ENCODE data around the gene MYL12B.

MYL12B gene

DNA sequence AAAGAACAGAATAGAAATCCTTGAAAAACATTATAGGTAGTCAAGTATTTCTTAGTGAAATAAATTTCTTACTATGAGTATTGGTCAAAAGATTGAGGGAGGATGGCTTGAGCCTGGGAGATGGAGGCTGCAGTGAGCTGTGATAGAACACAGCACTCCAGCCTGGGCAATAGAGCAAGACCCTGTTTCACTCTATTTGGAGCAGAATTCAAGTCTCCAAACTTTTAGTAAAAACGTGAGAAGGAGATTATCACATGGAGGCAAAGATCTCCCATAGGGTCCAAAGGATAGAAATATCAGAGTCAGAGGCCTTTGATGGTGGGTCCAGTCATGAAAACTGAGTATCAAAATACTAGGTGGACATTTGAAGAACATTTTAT lies 16.8 kb upstream of the MYL12B start:
- TF ChIP-seq, protein P1, sequence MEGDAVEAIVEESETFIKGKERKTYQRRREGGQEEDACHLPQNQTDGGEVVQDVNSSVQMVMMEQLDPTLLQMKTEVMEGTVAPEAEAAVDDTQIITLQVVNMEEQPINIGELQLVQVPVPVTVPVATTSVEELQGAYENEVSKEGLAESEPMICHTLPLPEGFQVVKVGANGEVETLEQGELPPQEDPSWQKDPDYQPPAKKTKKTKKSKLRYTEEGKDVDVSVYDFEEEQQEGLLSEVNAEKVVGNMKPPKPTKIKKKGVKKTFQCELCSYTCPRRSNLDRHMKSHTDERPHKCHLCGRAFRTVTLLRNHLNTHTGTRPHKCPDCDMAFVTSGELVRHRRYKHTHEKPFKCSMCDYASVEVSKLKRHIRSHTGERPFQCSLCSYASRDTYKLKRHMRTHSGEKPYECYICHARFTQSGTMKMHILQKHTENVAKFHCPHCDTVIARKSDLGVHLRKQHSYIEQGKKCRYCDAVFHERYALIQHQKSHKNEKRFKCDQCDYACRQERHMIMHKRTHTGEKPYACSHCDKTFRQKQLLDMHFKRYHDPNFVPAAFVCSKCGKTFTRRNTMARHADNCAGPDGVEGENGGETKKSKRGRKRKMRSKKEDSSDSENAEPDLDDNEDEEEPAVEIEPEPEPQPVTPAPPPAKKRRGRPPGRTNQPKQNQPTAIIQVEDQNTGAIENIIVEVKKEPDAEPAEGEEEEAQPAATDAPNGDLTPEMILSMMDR (IDR thresholded peaks at IDR 0.05; ENCODE audit: unreplicated experiment in 3 of 3), result no peak
- Mint-ChIP-seq H3K27ac (peak overlapping the region in 2 of 3 experiments; percentile 60 to 100), H3K4me1 (peaks cover 15% of the 10 kb centered on the region), H3K36me3 (ENCODE audit: low read depth) (peaks cover 12% of the 10 kb centered on the region), H3K4me3 (peak overlapping the region; percentile 28 to 89 (median 59)), H3K27me3 (ENCODE audit: low read depth) (no peaks in the 10 kb centered on the region), H3K9me3 (peaks cover 11% of the 10 kb centered on the region)

DNA sequence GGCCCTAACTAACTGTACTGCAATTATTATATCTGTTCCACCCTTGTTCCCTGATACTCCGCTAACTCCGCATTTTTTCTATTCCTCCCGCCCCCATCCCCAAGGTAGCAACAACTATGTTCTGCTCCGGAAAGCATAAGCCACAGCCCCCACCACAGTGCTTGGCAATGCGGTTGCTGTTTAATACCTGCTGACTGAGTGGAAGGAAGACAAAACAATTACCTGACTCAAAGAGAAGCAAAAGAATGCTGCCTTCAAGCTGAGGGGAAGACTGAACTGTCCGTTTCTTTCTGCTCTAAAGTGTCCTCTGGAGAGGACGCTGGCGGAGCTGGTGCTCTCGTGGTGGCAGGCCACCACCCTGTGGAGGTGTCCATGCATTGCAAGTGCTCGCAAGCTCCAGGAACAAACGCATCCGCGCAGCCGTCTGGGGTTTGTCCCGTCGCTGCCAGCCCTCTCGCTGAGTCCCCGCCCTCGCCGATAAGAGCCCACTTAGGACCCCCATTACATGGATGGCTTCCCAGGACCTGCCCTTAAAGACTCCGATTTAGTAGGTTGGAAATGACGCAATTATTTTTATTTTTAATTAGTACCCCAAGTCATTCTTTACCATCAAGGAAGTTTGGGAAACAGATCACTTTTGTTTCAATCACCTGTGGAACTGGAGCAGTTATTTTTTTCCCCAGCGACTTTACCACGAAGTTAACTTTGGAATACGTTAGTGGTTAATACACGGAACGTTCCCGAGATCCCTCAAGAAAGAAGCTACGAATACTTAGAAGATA lies 15.9 kb upstream of the MYL12B start:
- Mint-ChIP-seq H3K36me3 (ENCODE audit: low read depth) (peaks cover 11% of the 10 kb centered on the region), H3K9me3 (peaks cover 2% of the 10 kb centered on the region), H3K4me1 (peaks cover 22% of the 10 kb centered on the region), H3K27me3 (ENCODE audit: low read depth) (no peaks in the 10 kb centered on the region), H3K4me3 (peak overlapping the region; percentile 84 to 93 (median 89)), H3K27ac (peak overlapping the region; percentile 100)
- TF ChIP-seq, protein P1 (IDR thresholded peaks at IDR 0.05; ENCODE audit: unreplicated experiment in 3 of 3), result peak; percentile 86 to 97 (median 93)

GRCh38 chr18:3246635-3247239 lies 15.2 kb upstream of the MYL12B start:
- no peaks in the 10 kb centered on the region for H3K27me3 Mint-ChIP-seq (ENCODE audit: low read depth)
- H3K4me3 Mint-ChIP-seq, result peak overlapping the region; percentile 84 to 93 (median 89)
- peak overlapping the region; percentile 100 for H3K27ac Mint-ChIP-seq
- TF ChIP-seq, protein P1 (IDR thresholded peaks at IDR 0.05; ENCODE audit: unreplicated experiment in 3 of 3), result no peak
- peaks cover 2% of the 10 kb centered on the region for H3K9me3 Mint-ChIP-seq
- H3K36me3 Mint-ChIP-seq (ENCODE audit: low read depth), result peaks cover 12% of the 10 kb centered on the region
- peaks cover 24% of the 10 kb centered on the region for H3K4me1 Mint-ChIP-seq

DNA sequence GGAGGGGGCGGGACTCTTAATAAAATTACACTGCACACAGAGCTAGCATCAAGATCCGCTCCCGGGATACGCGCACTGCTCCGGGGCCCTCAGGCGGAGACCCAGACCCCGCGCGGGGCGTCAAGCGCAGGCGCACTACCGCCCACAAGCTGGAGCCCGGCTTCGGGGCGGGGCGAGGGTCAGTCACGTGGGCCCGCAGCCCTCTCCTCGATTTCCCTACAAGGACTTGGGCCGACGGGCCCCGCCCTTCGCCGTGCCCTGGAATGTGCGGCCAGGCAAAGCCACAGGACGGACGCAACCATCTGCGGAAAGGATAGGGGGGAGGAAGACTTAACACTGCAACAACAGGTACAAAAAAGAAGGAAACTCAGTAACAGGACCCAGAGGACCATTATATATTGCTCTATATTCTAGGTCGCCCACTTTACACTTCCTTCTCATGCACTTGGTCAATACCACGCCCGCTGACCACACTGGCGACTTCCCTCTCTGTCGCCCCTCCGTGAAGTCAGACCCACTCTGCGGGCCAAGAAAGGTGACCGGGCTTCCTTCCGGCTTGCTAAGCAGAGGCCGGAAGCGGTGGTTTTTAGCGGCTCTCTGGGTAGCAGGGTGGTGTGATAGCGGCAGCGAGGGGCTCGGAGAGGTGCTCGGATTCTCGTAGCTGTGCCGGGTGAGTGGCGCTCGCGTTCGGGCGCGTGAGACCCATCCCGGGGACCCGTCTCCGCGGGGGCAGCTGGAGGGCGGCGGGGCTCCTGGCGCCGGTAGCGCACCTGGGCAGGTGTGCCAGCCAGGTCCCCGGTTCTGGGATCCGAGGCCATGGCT lies 14.5 kb upstream of the MYL12B start, which contains the start of gene MYL12A:
MYL12A (plus strand) TSS at position 562 of the 822 bp plus-strand sequence. CDS start 5,447 bp downstream, outside the sequence.
- peaks cover 28% of the 10 kb centered on the region for H3K4me1 Mint-ChIP-seq
- peak within 1 kb of the TSS; percentile 84 to 93 (median 89) for H3K4me3 Mint-ChIP-seq
- peaks cover 15% of the 10 kb centered on the region for H3K36me3 Mint-ChIP-seq (ENCODE audit: low read depth)
- peak within 1 kb of the TSS; percentile 100 for H3K27ac Mint-ChIP-seq
- no peaks in the 10 kb centered on the region for H3K27me3 Mint-ChIP-seq (ENCODE audit: low read depth)
- no peaks in the 10 kb centered on the region for H3K9me3 Mint-ChIP-seq
- TF ChIP-seq, protein P1 (IDR thresholded peaks at IDR 0.05; ENCODE audit: unreplicated experiment in 3 of 3), result no peak

- Mint-ChIP-seq H3K4me1 (peaks cover 33% of the 10 kb centered on the region), H3K9me3 (no peaks in the 10 kb centered on the region), H3K4me3 (peak overlapping the region; percentile 84 to 93 (median 89)), H3K27ac (peak overlapping the region; percentile 100), H3K27me3 (ENCODE audit: low read depth) (no peaks in the 10 kb centered on the region), H3K36me3 (ENCODE audit: low read depth) (peaks cover 19% of the 10 kb centered on the region)
- TF ChIP-seq, protein P1 (IDR thresholded peaks at IDR 0.05; ENCODE audit: unreplicated experiment in 3 of 3), result no peak
Measured at GRCh38 chr18:3248062-3248657, 13.8 kb upstream of the MYL12B start.

All from nephron (organoid).